Ishikawa (cell line): ENCODE results near the gene SYCE3.

ENCODE experiments used
- CEBPB ChIP-seq: IDR thresholded peaks from 2 replicates; pipeline ENCODE4 v1.6.1; 2012
- CREB1 ChIP-seq: IDR thresholded peaks from 2 replicates; pipeline ENCODE4 v1.6.1; 2012; ENCODE audit warnings: low read depth
- EGR1 ChIP-seq: IDR thresholded peaks from 2 replicates; pipeline ENCODE4 v1.6.1; 2012
- EP300 ChIP-seq: IDR thresholded peaks from 2 replicates; pipeline ENCODE4 v1.6.1; 2012; ENCODE audit warnings: borderline replicate concordance
- FOXM1 ChIP-seq: IDR thresholded peaks from 2 replicates; pipeline ENCODE4 v1.6.1; 2012; ENCODE audit warnings: low read depth, borderline replicate concordance
- MAX ChIP-seq: IDR thresholded peaks from 2 replicates; pipeline ENCODE4 v1.6.1; 2012
- NFIC ChIP-seq: IDR thresholded peaks from 2 replicates; pipeline ENCODE4 v1.6.1; 2012
- RAD21 ChIP-seq: IDR thresholded peaks from 2 replicates; pipeline ENCODE4 v1.6.1; 2012; ENCODE audit warnings: low read depth
- TAF1 ChIP-seq: IDR thresholded peaks from 2 replicates; pipeline ENCODE4 v1.6.1; 2012; ENCODE audit warnings: low read depth, mild to moderate bottlenecking
- TCF12 ChIP-seq: IDR thresholded peaks from 2 replicates; pipeline ENCODE4 v1.6.1; 2012; ENCODE audit warnings: low read depth
- TEAD4 ChIP-seq: IDR thresholded peaks from 2 replicates; pipeline ENCODE4 v1.6.1; 2012
- YY1 ChIP-seq: IDR thresholded peaks from 2 replicates; pipeline ENCODE4 v1.6.1; 2012; ENCODE audit warnings: low read depth
- ZBTB7A ChIP-seq: IDR thresholded peaks from 2 replicates; pipeline ENCODE4 v1.6.1; 2012; ENCODE audit warnings: low read depth
- TF ChIP-seq, protein P1 (sequence below): IDR thresholded peaks from 2 replicates; pipeline ENCODE4 v1.6.1; 2012
- TF ChIP-seq, protein P2 (sequence below): IDR thresholded peaks from 2 replicates; pipeline ENCODE4 v1.6.1; 2012; ENCODE audit warnings: low read depth, mild to moderate bottlenecking

Gene SYCE3

DNA sequence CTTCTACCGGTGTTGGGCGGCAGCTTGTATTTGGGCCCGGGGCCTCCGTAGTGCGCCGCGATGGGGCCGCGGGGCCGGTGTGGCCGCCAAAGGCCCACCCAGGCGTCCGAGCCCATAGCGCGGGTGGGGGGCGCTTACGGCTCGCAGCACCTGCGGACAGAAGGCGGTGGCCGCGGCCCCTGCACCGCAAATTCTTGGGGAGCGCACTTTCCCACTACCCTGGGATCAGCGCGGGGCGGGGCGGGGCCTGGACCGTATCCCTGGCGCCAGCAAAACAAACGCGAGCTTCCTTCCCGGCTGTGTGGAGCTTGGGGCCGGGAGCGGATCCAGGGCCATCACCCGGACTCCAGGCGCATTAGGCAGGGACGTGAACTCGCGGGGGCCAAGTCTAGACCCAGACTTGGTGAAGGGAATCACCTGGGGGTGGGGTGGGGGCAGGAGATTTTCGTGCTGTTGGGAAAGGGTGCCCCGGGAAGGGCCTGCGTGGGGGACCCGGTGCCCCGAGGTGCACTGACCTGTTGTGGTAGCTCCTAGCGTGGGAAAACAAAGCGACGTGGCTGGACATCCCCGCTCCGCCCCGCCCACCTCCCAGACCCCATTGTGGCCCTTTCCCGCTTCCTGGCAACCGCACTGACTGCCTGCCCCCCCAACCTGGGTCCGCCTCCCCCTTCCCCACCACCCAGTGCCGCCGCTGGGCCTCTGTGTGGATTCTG, 30.6 kb downstream of the SYCE3 start:
- TF ChIP-seq ZBTB7A (peak; percentile 37; the same call in 1 of the 2 replicates), CEBPB (no peak), MAX (no peak)

DNA sequence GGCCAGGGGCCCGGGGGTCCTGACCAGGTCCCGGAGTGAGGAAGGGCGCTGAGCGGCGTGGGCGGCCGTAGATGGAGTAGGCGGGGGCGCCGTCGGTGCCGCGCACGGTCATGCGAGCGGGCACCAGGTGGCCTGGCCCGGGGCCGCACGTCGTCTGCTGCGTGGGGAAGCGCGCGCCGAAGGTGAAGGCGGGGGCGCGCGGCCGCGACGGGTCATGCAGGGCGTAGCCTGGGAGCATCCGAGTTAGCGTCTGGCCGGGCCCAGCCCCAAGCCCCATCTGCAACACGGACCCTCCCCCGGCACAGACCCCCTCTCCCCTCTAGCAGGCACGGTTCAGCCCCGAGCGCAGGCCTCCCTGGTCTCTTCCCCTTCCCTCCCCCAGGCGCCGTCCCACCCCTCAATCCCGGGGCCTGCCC, 31.2 kb downstream of the SYCE3 start:
- TF ChIP-seq TCF12, result no peak
- TF ChIP-seq EGR1, result peak; percentile 50; the same call in 1 of the 2 replicates
- TF ChIP-seq, protein P1, sequence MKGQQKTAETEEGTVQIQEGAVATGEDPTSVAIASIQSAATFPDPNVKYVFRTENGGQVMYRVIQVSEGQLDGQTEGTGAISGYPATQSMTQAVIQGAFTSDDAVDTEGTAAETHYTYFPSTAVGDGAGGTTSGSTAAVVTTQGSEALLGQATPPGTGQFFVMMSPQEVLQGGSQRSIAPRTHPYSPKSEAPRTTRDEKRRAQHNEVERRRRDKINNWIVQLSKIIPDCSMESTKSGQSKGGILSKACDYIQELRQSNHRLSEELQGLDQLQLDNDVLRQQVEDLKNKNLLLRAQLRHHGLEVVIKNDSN, result no peak
- TF ChIP-seq CREB1, result no peak
- 0 out of 2 replicates have a peak, but pooled peaks have one; percentile 12 for TF ChIP-seq MAX
- TF ChIP-seq ZBTB7A, result peak; percentile 27; the same call in 1 of the 2 replicates
- TF ChIP-seq TEAD4, result no peak

DNA sequence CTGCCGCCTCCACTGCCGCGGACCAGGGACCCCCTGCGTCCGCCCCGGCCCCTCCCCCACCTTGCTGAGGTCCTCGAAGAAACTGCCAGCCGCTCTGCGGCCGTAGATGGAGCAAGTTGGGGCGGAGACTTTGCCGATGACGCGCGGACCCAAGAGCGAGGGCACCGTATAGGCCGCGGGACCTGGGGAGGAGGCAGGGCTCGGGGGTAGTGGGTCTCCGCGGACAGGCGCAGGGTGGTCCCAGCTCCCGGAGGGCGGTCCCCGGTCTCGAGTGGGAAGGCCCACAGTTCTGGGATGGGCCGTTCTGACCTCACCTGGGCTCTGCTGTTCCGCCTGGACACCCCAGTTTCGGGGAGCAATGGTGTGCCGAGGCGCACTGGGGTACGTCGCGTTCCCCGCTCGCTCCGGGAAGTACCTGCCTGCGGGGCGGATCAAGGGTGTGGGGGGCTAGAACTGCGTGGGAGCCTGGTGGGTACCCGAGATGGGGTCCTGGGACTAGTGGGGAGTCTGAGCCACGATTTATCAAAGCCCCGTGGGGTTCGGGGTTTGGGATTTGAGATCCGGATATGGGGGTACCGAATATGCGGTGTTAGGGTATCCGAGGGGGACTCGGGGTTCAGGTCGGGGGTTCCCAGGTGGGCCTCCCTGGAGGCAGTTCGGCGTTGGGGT, 31.7 kb downstream of the SYCE3 start:
- 0 out of 2 replicates have a peak, but pooled peaks have one; percentile 14 for TF ChIP-seq ZBTB7A
- TF ChIP-seq, protein P1, result no peak
- TF ChIP-seq NFIC, result no peak
- TF ChIP-seq MAX, result no peak

GRCh38 chr22:50530580-50530876, 32.2 kb downstream of the SYCE3 start:
- TF ChIP-seq YY1 (no peak), ZBTB7A (peak; percentile 88)

DNA sequence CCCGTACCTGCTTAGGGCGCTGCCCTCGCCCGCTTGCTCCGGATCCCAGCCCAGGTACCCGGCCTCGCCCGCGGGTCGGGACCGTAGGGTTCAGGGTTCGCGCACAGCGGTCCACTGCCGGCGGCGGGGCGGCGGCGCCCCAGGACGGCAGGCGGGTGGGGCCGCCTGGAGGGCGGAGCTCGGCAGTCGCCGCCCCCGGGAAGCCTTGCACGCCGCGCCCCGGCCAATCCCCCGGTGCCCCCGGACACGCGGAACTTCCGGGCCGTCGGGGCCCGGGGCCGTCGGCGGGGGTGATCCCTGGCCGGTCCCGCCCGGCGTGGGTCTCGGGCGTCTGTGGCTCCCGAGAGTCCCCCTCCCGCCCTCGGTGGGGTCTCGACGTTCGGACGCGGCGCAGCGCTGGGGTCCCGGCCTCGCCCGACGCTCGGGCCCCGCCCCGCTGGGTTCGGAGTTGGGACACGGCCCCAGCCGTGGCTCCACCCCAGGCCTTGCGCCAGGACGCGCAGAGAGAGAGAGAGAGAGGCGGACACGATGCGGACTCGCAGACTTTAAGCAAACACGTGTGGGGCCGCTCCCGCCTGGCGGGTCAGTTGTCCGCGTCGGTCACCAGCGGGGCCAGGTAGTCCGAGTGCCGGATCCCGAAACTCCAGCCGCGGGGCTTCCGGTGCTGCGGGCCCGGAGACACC, 32.7 kb downstream of the SYCE3 start, which contains the start of gene TYMP:
TYMP (minus strand) TSS at position 116 of the 683 bp plus-strand sequence. CDS start 303 bp downstream, outside the sequence.
- TF ChIP-seq EP300 (no peak), ZBTB7A (no peak), TAF1 (0 out of 2 replicates have a peak, but pooled peaks have one; percentile 35), FOXM1 (no peak), NFIC (peak; percentile 25; the same call in 1 of the 2 replicates), TEAD4 (peak; percentile 21; the same call in 1 of the 2 replicates), RAD21 (no peak), MAX (peak; percentile 96), EGR1 (no peak), CEBPB (no peak), CREB1 (no peak), TCF12 (peak; percentile 38; the same call in 1 of the 2 replicates), YY1 (peak; percentile 57; the same call in 1 of the 2 replicates)
- TF ChIP-seq, protein P1, result peak; percentile 25; the same call in 1 of the 2 replicates
- TF ChIP-seq, protein P2, sequence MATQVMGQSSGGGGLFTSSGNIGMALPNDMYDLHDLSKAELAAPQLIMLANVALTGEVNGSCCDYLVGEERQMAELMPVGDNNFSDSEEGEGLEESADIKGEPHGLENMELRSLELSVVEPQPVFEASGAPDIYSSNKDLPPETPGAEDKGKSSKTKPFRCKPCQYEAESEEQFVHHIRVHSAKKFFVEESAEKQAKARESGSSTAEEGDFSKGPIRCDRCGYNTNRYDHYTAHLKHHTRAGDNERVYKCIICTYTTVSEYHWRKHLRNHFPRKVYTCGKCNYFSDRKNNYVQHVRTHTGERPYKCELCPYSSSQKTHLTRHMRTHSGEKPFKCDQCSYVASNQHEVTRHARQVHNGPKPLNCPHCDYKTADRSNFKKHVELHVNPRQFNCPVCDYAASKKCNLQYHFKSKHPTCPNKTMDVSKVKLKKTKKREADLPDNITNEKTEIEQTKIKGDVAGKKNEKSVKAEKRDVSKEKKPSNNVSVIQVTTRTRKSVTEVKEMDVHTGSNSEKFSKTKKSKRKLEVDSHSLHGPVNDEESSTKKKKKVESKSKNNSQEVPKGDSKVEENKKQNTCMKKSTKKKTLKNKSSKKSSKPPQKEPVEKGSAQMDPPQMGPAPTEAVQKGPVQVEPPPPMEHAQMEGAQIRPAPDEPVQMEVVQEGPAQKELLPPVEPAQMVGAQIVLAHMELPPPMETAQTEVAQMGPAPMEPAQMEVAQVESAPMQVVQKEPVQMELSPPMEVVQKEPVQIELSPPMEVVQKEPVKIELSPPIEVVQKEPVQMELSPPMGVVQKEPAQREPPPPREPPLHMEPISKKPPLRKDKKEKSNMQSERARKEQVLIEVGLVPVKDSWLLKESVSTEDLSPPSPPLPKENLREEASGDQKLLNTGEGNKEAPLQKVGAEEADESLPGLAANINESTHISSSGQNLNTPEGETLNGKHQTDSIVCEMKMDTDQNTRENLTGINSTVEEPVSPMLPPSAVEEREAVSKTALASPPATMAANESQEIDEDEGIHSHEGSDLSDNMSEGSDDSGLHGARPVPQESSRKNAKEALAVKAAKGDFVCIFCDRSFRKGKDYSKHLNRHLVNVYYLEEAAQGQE, result no peak

- TF ChIP-seq NFIC, result no peak
- TF ChIP-seq, protein P2, result no peak
- TF ChIP-seq TEAD4, result no peak
- TF ChIP-seq EGR1, result no peak
- TF ChIP-seq YY1, result no peak
- TF ChIP-seq CEBPB, result no peak
- TF ChIP-seq, protein P1, result no peak
Observed at GRCh38 chr22:50529416-50529896, 33.3 kb downstream of the SYCE3 start.
